GM23338 (cell line): Measurements from ENCODE around the gene MVP. TPM values are rescaled to one million over a fixed set of nuclear protein-coding genes. Genes with fewer than 3 reads are reported as not detected.

Experiments used
- ATAC-seq: fragments of 200-7000 bp; cut with Tn5 transposase; 3 replicates; pipeline ENCODE4 v1.9.1; 2020
- DNase-seq: peaks from one replicate; pipeline ENCODE4 v3.0.0-alpha.2; 2015; ENCODE audit warnings: low spot score
- H2AFZ ChIP-seq: fragments of 200-600 bp; sonication (generic); 2 replicates; pipeline ENCODE4 v1.8.0; 2016; ENCODE audit warnings: antibody characterized with exemption, mild to moderate bottlenecking, moderate library complexity
- H3F3A ChIP-seq: fragments of 200-600 bp; sonication (generic); replicated peaks from 2 replicates; pipeline ENCODE4 v1.8.0; 2017; ENCODE audit warnings: antibody characterized with exemption, mixed run types, low read depth
- H3K27ac ChIP-seq: fragments of 200-600 bp; sonication (generic); 2 replicates; pipeline ENCODE4 v1.6.1; 2016; ENCODE audit warnings: low read depth
- H3K27me3 ChIP-seq: fragments of 200-600 bp; sonication (generic); 2 replicates; pipeline ENCODE4 v1.8.0; 2016; ENCODE audit warnings: mild to moderate bottlenecking, mixed run types, moderate library complexity; ENCODE audit not compliant: insufficient read depth
- H3K36me3 ChIP-seq: fragments of 200-600 bp; sonication (generic); 2 replicates; pipeline ENCODE4 v1.8.0; 2016; ENCODE audit warnings: mild to moderate bottlenecking; ENCODE audit not compliant: insufficient read depth
- H3K4me1 ChIP-seq: fragments of 200-600 bp; sonication (generic); 2 replicates; pipeline ENCODE4 v1.8.0; 2016; ENCODE audit warnings: mild to moderate bottlenecking, moderate library complexity; ENCODE audit not compliant: insufficient read depth
- H3K4me2 ChIP-seq: fragments of 200-600 bp; sonication (generic); 2 replicates; pipeline ENCODE4 v1.7.1; 2017; ENCODE audit warnings: mixed run types
- H3K4me3 ChIP-seq: fragments of 200-600 bp; sonication (generic); 2 replicates; pipeline ENCODE4 v1.6.1; 2016; ENCODE audit warnings: mixed run types
- H3K79me2 ChIP-seq: fragments of 200-600 bp; sonication (generic); replicated peaks from 2 replicates; pipeline ENCODE4 v1.8.0; 2017; ENCODE audit warnings: mild to moderate bottlenecking; ENCODE audit not compliant: insufficient read depth
- H3K9me2 ChIP-seq: fragments of 200-600 bp; sonication (generic); 2 replicates; pipeline ENCODE4 v1.8.0; 2017; ENCODE audit not compliant: insufficient read depth
- H4K20me1 ChIP-seq: fragments of 200-600 bp; sonication (generic); replicated peaks from 2 replicates; pipeline ENCODE4 v1.8.0; 2017; ENCODE audit warnings: mild to moderate bottlenecking; ENCODE audit not compliant: insufficient read depth
- H3K27ac Mint-ChIP-seq: 2 replicates; pipeline ENCODE4 v1.8.0; 2020; ENCODE audit warnings: inconsistent platforms, mild to moderate bottlenecking, moderate library complexity, mixed read lengths
- H3K27me3 Mint-ChIP-seq: 3 replicates; pipeline ENCODE4 v1.8.0; 2022; ENCODE audit warnings: low read depth, mild to moderate bottlenecking, moderate library complexity, mixed read lengths, inconsistent platforms; ENCODE audit not compliant: insufficient read depth, poor library complexity
- H3K36me3 Mint-ChIP-seq: 3 replicates; pipeline ENCODE4 v1.8.0; 2021; ENCODE audit warnings: low read depth, mild to moderate bottlenecking, inconsistent platforms, moderate library complexity, mixed read lengths
- H3K4me1 Mint-ChIP-seq: 3 replicates; pipeline ENCODE4 v1.8.0; 2020; ENCODE audit warnings: mild to moderate bottlenecking, inconsistent platforms, mixed read lengths
- H3K4me3 Mint-ChIP-seq: 3 replicates; pipeline ENCODE4 v1.8.0; 2021; ENCODE audit warnings: moderate library complexity, mild to moderate bottlenecking, inconsistent platforms, mixed read lengths
- H3K9me3 Mint-ChIP-seq: 3 replicates; pipeline ENCODE4 v1.8.0; 2020; ENCODE audit warnings: moderate library complexity, mild to moderate bottlenecking, inconsistent platforms, mixed read lengths
- CREB1 ChIP-seq: fragments of 250-450 bp; sonication (Bioruptor Pico); IDR thresholded peaks from 2 replicates; pipeline ENCODE4 v1.5.0; 2020; ENCODE audit warnings: low read depth, mild to moderate bottlenecking, moderate library complexity
- CTCF ChIP-seq, 2 experiments: fragments of 200-600 bp in 1 of 2; sonication (generic) in 1 of 2; conservative IDR thresholded peaks; 2 replicates each; pipeline versions ENCODE4 v1.5.1 to v1.6.1; 2016 to 2017; ENCODE audit warnings: antibody characterized with exemption in 2 of 2, low read depth in 2 of 2, mild to moderate bottlenecking in 2 of 2, moderate library complexity in 1 of 2
- ETS1 ChIP-seq: IDR thresholded peaks from 2 replicates; pipeline ENCODE4 v1.6.1; 2016; ENCODE audit warnings: antibody characterized with exemption
- EZH2 ChIP-seq: fragments of 200-600 bp; sonication (generic); IDR thresholded peaks from one replicate; pipeline ENCODE4 v1.8.0; 2017; ENCODE audit warnings: antibody characterized with exemption, mild to moderate bottlenecking, low read depth; ENCODE audit not compliant: unreplicated experiment
- EZH2phosphoT487 ChIP-seq: fragments of 200-600 bp; sonication (generic); IDR thresholded peaks from one replicate; pipeline ENCODE4 v1.8.1; 2018; ENCODE audit warnings: antibody characterized with exemption; ENCODE audit not compliant: unreplicated experiment
- JUNB ChIP-seq: IDR thresholded peaks from one replicate; pipeline ENCODE4 v1.6.1; 2016; ENCODE audit warnings: antibody characterized with exemption; ENCODE audit not compliant: unreplicated experiment
- POLR2AphosphoS5 ChIP-seq: IDR thresholded peaks from 2 replicates; pipeline ENCODE4 v1.6.1; 2016; ENCODE audit warnings: antibody characterized with exemption, low read depth
- STAT1 ChIP-seq: IDR thresholded peaks from one replicate; pipeline ENCODE4 v1.6.1; 2016; ENCODE audit warnings: antibody characterized with exemption; ENCODE audit not compliant: unreplicated experiment
- ZNF114 ChIP-seq: fragments of 250-450 bp; sonication (Bioruptor Pico); IDR thresholded peaks from 2 replicates; pipeline ENCODE4 v1.5.0; 2020; ENCODE audit warnings: mild to moderate bottlenecking, moderate library complexity
- ZNF331 ChIP-seq: fragments of 250-450 bp; sonication (Bioruptor Pico); IDR thresholded peaks from 2 replicates; pipeline ENCODE4 v1.5.0; 2020; ENCODE audit warnings: low read depth, mild to moderate bottlenecking, moderate library complexity
- polyA plus RNA-seq: library from polyadenylated mRNA; unstranded; fragments of >200 nt; fragmentation: Nextera tagmentation; extraction: Ambion mirVana; gene quantifications from 2 replicates; pipeline ENCODE4 v1.2.1, GENCODE V29; 2016
- total RNA-seq: library from RNA; depleted of rRNA; stranded (reverse); fragments of >200 nt; shearing (Covaris generic); gene quantifications from 2 replicates; pipeline ENCODE4 v1.2.3, GENCODE V29; 2014
- TF ChIP-seq, protein P1 (sequence below): fragments of 250-450 bp; sonication (Bioruptor Pico); IDR thresholded peaks from 2 replicates; pipeline ENCODE4 v1.5.0; 2020; ENCODE audit warnings: mild to moderate bottlenecking, moderate library complexity
- TF ChIP-seq, protein P2 (sequence below): IDR thresholded peaks from one replicate; pipeline ENCODE4 v1.6.1; 2018; ENCODE audit warnings: antibody characterized with exemption; ENCODE audit not compliant: unreplicated experiment

Gene MVP
- total and polyA plus RNA-seq, 2 experiments from 2014 or later: 1.4 to 3.7 TPM

DNA sequence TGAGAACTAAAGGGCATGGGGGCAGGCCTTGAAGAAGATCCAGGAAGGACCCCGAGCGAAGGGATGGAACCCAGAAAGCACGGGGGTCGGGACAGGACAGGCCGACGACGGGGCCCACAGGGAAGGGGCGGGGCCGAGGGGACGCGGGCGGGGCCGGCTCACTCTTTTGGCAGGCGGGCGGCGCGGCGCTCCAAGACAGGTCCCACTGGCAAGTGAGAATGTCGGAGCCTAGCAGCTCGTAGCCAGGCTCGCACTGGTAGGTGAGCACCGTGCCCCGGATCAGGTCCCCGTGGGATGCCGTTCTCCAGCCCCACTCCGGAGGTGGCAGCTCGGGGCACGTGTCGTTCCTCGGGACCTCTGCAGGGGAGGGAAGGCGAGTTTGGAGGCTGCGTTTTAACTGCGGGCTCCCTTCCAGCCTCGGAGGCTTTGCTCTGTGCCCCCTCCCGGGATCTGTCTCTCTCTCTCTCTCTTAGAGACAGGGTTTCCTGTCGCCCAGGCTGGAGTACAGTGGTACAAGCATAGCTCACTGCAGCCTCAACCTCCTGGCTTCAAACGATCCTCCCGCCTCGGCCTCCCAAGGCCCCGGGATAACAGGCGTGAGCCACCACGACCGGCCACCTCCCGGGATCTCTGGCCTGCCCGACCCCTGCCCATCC lies 56.5 kb downstream of the MVP start:
- DNase-seq: peak; percentile 70
- Mint-ChIP-seq H3K4me3 (peak overlapping the region; percentile 81), H3K36me3 (0 out of 3 replicates have a peak, but pooled peaks cover 10% of the 10 kb centered on the region), H3K27ac (no peak overlapping the region), H3K27me3 (peaks cover 12% of the 10 kb centered on the region), H3K4me1 (peaks cover 12% of the 10 kb centered on the region), H3K9me3 (no peaks in the 10 kb centered on the region; the same call in 1 of the 3 replicates)
- H3K4me3 ChIP-seq: peak overlapping the region; percentile 54
- TF ChIP-seq ZNF331 (no peak), CTCF (conservative IDR thresholded peaks at IDR 0.05; ENCODE audit: low read depth in 2 of 2) (no peak), EZH2 (no peak), EZH2phosphoT487 (no peak), ZNF114 (CRISPR knock-in tag) (no peak), POLR2AphosphoS5 (no peak), CREB1 (CRISPR knock-in tag) (no peak), JUNB (no peak), ETS1 (no peak), STAT1 (no peak)
- TF ChIP-seq, protein P1, sequence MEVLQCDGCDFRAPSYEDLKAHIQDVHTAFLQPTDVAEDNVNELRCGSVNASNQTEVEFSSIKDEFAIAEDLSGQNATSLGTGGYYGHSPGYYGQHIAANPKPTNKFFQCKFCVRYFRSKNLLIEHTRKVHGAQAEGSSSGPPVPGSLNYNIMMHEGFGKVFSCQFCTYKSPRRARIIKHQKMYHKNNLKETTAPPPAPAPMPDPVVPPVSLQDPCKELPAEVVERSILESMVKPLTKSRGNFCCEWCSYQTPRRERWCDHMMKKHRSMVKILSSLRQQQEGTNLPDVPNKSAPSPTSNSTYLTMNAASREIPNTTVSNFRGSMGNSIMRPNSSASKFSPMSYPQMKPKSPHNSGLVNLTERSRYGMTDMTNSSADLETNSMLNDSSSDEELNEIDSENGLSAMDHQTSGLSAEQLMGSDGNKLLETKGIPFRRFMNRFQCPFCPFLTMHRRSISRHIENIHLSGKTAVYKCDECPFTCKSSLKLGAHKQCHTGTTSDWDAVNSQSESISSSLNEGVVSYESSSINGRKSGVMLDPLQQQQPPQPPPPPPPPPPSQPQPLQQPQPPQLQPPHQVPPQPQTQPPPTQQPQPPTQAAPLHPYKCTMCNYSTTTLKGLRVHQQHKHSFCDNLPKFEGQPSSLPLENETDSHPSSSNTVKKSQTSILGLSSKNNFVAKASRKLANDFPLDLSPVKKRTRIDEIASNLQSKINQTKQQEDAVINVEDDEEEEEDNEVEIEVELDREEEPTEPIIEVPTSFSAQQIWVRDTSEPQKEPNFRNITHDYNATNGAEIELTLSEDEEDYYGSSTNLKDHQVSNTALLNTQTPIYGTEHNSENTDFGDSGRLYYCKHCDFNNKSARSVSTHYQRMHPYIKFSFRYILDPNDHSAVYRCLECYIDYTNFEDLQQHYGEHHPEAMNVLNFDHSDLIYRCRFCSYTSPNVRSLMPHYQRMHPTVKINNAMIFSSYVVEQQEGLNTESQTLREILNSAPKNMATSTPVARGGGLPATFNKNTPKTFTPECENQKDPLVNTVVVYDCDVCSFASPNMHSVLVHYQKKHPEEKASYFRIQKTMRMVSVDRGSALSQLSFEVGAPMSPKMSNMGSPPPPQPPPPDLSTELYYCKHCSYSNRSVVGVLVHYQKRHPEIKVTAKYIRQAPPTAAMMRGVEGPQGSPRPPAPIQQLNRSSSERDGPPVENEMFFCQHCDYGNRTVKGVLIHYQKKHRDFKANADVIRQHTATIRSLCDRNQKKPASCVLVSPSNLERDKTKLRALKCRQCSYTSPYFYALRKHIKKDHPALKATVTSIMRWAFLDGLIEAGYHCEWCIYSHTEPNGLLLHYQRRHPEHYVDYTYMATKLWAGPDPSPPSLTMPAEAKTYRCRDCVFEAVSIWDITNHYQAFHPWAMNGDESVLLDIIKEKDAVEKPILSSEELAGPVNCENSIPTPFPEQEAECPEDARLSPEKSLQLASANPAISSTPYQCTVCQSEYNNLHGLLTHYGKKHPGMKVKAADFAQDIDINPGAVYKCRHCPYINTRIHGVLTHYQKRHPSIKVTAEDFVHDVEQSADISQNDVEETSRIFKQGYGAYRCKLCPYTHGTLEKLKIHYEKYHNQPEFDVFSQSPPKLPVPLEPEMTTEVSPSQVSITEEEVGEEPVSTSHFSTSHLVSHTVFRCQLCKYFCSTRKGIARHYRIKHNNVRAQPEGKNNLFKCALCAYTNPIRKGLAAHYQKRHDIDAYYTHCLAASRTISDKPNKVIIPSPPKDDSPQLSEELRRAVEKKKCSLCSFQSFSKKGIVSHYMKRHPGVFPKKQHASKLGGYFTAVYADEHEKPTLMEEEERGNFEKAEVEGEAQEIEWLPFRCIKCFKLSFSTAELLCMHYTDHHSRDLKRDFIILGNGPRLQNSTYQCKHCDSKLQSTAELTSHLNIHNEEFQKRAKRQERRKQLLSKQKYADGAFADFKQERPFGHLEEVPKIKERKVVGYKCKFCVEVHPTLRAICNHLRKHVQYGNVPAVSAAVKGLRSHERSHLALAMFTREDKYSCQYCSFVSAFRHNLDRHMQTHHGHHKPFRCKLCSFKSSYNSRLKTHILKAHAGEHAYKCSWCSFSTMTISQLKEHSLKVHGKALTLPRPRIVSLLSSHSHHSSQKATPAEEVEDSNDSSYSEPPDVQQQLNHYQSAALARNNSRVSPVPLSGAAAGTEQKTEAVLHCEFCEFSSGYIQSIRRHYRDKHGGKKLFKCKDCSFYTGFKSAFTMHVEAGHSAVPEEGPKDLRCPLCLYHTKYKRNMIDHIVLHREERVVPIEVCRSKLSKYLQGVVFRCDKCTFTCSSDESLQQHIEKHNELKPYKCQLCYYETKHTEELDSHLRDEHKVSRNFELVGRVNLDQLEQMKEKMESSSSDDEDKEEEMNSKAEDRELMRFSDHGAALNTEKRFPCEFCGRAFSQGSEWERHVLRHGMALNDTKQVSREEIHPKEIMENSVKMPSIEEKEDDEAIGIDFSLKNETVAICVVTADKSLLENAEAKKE (CRISPR knock-in tag): no peak
- TF ChIP-seq, protein P2, sequence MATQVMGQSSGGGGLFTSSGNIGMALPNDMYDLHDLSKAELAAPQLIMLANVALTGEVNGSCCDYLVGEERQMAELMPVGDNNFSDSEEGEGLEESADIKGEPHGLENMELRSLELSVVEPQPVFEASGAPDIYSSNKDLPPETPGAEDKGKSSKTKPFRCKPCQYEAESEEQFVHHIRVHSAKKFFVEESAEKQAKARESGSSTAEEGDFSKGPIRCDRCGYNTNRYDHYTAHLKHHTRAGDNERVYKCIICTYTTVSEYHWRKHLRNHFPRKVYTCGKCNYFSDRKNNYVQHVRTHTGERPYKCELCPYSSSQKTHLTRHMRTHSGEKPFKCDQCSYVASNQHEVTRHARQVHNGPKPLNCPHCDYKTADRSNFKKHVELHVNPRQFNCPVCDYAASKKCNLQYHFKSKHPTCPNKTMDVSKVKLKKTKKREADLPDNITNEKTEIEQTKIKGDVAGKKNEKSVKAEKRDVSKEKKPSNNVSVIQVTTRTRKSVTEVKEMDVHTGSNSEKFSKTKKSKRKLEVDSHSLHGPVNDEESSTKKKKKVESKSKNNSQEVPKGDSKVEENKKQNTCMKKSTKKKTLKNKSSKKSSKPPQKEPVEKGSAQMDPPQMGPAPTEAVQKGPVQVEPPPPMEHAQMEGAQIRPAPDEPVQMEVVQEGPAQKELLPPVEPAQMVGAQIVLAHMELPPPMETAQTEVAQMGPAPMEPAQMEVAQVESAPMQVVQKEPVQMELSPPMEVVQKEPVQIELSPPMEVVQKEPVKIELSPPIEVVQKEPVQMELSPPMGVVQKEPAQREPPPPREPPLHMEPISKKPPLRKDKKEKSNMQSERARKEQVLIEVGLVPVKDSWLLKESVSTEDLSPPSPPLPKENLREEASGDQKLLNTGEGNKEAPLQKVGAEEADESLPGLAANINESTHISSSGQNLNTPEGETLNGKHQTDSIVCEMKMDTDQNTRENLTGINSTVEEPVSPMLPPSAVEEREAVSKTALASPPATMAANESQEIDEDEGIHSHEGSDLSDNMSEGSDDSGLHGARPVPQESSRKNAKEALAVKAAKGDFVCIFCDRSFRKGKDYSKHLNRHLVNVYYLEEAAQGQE: no peak
- peaks cover 4% of the 10 kb centered on the region for H3K4me1 ChIP-seq
- no peaks in the 10 kb centered on the region; the same call in 1 of the 2 replicates for H3K36me3 ChIP-seq
- H4K20me1 ChIP-seq: no peaks in the 10 kb centered on the region; the same call in 1 of the 2 replicates
- H3K27ac ChIP-seq: no peak overlapping the region
- H3F3A ChIP-seq: peaks cover 6% of the 10 kb centered on the region; the same call in 1 of the 2 replicates
- no peaks in the 10 kb centered on the region for H3K79me2 ChIP-seq
- peak overlapping the region; percentile 92 for H2AFZ ChIP-seq
- no peaks in the 10 kb centered on the region for H3K27me3 ChIP-seq
- ATAC-seq: peak; percentile 48
- H3K4me2 ChIP-seq: peak overlapping the region; percentile 90
- H3K9me2 ChIP-seq: no peaks in the 10 kb centered on the region
